Measurements from ENCODE around the gene PPP2R2B. TPM values are rescaled to one million over a fixed set of nuclear protein-coding genes. Genes with fewer than 3 reads are reported as not detected.

Gene PPP2R2B
- total and polyA plus RNA-seq, 2 of the 4 experiments (the other 2 are of a cell fraction) = not detected

DNA sequence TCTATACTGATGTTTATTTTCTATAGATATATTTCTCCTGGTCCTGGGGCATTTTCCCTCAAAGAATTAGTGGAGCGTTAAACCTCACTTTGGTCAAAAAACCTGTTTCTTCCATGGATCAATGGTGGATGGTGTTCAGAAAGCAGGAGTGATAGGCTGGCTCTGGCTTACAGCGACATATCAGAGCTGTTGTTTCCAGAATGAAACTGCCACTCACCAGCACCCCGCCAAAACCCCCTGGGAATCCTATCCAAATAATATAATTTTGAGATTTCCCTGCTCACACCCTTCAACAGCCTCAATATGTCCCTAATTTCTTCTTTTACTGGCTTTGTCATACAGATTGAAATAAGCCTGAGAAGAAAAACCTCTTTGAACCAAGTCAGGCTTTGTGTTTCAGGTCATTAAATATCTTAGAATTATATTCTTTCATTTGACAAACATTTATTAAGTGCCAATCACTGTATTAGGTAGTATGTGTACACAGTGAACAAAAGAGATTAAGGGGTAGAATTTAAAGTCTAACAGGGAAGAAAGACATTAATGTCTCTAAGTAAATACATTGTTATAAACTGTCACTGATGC, 218.1 kb downstream of the PPP2R2B start:
- CTCF ChIA-PET = interaction anchor here (1.0 kb wide), 1 partner anchor 253 kb away, joined by 3 read pairs; no protein-coding TSS in a partner anchor
- Histone ChIP-seq H2BK20ac (ENCODE audit: low read depth, low read length) (no peak overlapping the region), H3K27me3 (ENCODE audit: control insufficient read depth, insufficient read depth, low read length) (no peaks in the 10 kb centered on the region), H3K36me3 (ENCODE audit: control insufficient read depth, insufficient read depth, low read length) (no peaks in the 10 kb centered on the region), H2BK5ac (ENCODE audit: low read depth, low read length, poor library complexity, severe bottlenecking) (no peak overlapping the region), H4K20me1 (ENCODE audit: insufficient read depth, low read length) (no peaks in the 10 kb centered on the region), H3K56ac (ENCODE audit: extremely low read depth, insufficient read depth, low read length) (no peak overlapping the region), H2AK9ac (replicated peaks; ENCODE audit: low read depth, low read length, poor library complexity) (no peak overlapping the region), H3K18ac (ENCODE audit: low read depth, low read length) (no peak overlapping the region), H4K91ac (ENCODE audit: insufficient read depth, low read depth, low read length) (no peak overlapping the region), H3K9ac (ENCODE audit: low read depth, low read length) (no peak overlapping the region), H2BK120ac (ENCODE audit: low read depth, low read length) (no peak overlapping the region), H2AK5ac (ENCODE audit: low read depth, low read length) (no peak overlapping the region), H3K4me3 (ENCODE audit: insufficient read depth, low read depth, low read length) (no peak overlapping the region), H3K27ac (ENCODE audit: insufficient read depth, low read length) (no peak overlapping the region), H3K79me1 (ENCODE audit: low read depth in 1 of 2, low read length in 2 of 2) (no peaks in the 10 kb centered on the region), H3K4ac (ENCODE audit: low read depth, low read length) (no peak overlapping the region), H3K23ac (ENCODE audit: low read depth, low read length) (no peak overlapping the region), H2BK15ac (ENCODE audit: low read depth, low read length) (no peak overlapping the region), H4K5ac (ENCODE audit: low read depth, low read length) (no peak overlapping the region), H3K4me1 (ENCODE audit: control insufficient read depth, insufficient read depth, low read length) (no peaks in the 10 kb centered on the region), H3K9me3 (ENCODE audit: control insufficient read depth, insufficient read depth, low read length) (peaks cover 3% of the 10 kb centered on the region; the same call in 1 of the 2 replicates), H4K8ac (ENCODE audit: low read depth in 2 of 2, low read length in 2 of 2) (no peak overlapping the region), H3K4me2 (ENCODE audit: low read depth, low read length) (no peak overlapping the region), H3K14ac (replicated peaks; ENCODE audit: low read depth, low read length) (no peak overlapping the region), H3K9me1 (ENCODE audit: insufficient read depth, low read length) (no peaks in the 10 kb centered on the region), H2AFZ (replicated peaks; ENCODE audit: low read length, poor library complexity) (no peak overlapping the region)
- POLR2A ChIA-PET (ENCODE audit: unreplicated experiment) = no interaction called here
- BruUV-seq (replicated peaks) = no TSS peak
- WGBS, 2 experiments (ENCODE audit: extremely low coverage in 2 of 2, insufficient read length in 1 of 2) = no CpG with 5 or more reads among the region's 3 CpGs
- ATAC-seq (ENCODE audit: low read depth) (no peak), DNase-seq (no peak)
- intact Hi-C loops (cut with micrococcal nuclease) = no loop called here
- in situ Hi-C loops (cut with MboI; ENCODE audit: low sequenced_read_pairs) = no loop called here
- dilution Hi-C loops (cut with HindIII; ENCODE audit: low sequenced_read_pairs, unreplicated experiment) = no loop called here
- TF ChIP-seq FOS (IDR thresholded peaks at IDR 0.05; ENCODE audit: low read depth, low read length) (no peak), MXI1 (IDR thresholded peaks at IDR 0.05; ENCODE audit: borderline replicate concordance, low read depth, low read length) (no peak), ELK1 (IDR thresholded peaks at IDR 0.05; ENCODE audit: borderline replicate concordance, low read depth, low read length) (no peak), RCOR1 (IDR thresholded peaks at IDR 0.05; ENCODE audit: insufficient replicate concordance, low read length) (no peak), CEBPB (IDR thresholded peaks at IDR 0.05; ENCODE audit: low read depth, low read length) (no peak), NFE2L2 (IDR thresholded peaks at IDR 0.05; ENCODE audit: low read depth, low read length) (no peak), CHD1 (IDR thresholded peaks at IDR 0.05; ENCODE audit: low read depth, low read length) (no peak), POLR2A (IDR thresholded peaks at IDR 0.05; ENCODE audit: low read depth, low read length) (no peak), BHLHE40 (IDR thresholded peaks at IDR 0.05; ENCODE audit: low read depth, low read length) (no peak), RAD21 (IDR thresholded peaks at IDR 0.05; ENCODE audit: low read length) (no peak), MAZ (IDR thresholded peaks at IDR 0.05; ENCODE audit: borderline replicate concordance, low read depth, low read length) (no peak), RFX5 (IDR thresholded peaks at IDR 0.05; ENCODE audit: low read depth, low read length) (no peak), MAFK (IDR thresholded peaks at IDR 0.05; ENCODE audit: low read depth, low read length) (no peak), USF2 (IDR thresholded peaks at IDR 0.05; ENCODE audit: low read depth, low read length) (no peak), SMC3 (IDR thresholded peaks at IDR 0.05; ENCODE audit: low read depth, low read length) (no peak)
- TF ChIP-seq, protein P1, sequence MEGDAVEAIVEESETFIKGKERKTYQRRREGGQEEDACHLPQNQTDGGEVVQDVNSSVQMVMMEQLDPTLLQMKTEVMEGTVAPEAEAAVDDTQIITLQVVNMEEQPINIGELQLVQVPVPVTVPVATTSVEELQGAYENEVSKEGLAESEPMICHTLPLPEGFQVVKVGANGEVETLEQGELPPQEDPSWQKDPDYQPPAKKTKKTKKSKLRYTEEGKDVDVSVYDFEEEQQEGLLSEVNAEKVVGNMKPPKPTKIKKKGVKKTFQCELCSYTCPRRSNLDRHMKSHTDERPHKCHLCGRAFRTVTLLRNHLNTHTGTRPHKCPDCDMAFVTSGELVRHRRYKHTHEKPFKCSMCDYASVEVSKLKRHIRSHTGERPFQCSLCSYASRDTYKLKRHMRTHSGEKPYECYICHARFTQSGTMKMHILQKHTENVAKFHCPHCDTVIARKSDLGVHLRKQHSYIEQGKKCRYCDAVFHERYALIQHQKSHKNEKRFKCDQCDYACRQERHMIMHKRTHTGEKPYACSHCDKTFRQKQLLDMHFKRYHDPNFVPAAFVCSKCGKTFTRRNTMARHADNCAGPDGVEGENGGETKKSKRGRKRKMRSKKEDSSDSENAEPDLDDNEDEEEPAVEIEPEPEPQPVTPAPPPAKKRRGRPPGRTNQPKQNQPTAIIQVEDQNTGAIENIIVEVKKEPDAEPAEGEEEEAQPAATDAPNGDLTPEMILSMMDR (conservative IDR thresholded peaks at IDR 0.05; ENCODE audit: low read depth, low read length) = no peak
